GDM1 (cell line): ENCODE measurements around the gene ZNF441.
"Not testable (repeated sequence)": the region's sequence is repeated elsewhere in the genome, so short reads cannot be mapped to it uniquely, and the experiment has no call there.

Experiments
- DNase-seq: peaks from one replicate; lab custom pipeline; 2025; lab: John Stamatoyannopoulos, UW

The ZNF441 gene

DNA sequence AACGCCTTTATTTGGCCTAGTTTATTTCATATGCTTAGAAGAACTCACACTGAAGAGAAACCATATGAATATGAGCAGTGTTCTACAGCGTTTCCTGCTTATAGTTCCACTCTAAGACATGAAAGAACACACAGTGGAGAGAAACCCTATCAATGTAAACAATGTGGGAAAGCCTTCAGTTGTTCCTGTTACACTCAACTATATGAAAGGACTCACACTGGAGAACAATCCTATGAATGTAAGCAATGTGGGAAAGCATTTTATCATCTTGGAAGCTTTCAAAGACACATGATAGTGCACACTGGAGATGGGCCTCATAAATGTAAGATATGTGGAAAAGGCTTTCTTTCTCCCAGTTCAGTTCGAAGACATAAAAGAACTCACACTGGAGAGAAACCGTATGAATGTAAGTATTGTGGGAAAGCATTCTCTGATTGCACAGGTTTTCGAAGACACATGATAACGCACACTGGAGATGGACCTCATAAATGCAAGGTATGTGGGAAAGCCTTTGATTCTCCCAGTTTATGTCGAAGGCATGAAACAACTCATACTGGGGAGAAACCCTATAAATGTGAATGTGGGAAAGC is 13.7 kb downstream of the ZNF441 start:
- DNase-seq, result no peak

DNA sequence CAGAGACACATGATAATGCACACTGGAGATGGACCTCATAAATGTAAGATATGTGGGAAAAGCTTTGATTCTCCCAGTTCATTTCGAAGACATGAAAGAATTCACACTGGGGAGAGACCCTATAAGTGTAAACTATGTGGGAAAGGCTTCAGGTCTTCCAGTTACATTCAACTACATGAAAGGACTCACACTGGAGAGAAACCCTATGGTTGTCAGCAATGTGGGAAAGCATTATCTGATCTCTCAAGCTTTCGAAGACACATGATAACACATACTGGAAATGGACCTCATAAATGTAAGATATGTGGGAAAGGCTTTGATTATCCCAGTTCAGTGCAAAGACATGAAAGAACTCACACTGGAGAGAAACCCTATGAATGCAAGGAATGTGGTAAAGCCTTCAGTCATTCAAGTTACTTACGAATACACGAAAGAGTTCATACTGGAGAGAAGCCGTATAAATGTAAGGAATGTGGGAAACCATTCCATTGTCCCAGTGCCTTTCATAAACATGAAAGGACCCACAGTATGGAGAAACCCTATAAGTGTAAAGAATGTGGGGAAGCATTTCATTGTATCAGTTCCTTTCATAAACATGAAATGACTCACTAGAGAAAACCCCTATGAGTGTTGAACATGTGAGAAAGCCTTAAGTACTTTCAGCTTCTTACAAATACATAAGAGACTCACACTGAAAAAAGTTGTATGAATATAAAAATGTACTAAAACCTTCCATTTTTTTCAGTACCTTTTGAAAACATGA is 14.7 kb downstream of the ZNF441 start:
- DNase-seq, result no peak

DNA sequence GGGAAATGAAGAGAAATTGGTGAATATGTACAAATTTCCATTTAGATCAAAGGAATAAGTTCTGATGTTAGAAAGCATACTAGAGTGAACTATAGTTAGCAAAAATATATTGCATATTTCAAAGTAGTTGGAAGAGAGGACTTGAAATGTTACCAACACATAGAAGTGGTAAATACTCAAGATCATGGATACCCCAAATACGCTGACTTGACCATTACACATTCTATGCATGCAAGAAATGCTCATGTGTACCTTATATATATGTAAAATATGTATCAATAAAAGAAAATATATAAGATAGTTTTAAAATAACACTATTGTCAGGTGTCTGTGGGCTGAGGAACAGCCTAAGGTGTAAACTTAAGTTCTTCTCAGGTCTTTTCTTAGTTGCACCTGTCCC is 17.0 kb downstream of the ZNF441 start:
- no peak for DNase-seq

DNA sequence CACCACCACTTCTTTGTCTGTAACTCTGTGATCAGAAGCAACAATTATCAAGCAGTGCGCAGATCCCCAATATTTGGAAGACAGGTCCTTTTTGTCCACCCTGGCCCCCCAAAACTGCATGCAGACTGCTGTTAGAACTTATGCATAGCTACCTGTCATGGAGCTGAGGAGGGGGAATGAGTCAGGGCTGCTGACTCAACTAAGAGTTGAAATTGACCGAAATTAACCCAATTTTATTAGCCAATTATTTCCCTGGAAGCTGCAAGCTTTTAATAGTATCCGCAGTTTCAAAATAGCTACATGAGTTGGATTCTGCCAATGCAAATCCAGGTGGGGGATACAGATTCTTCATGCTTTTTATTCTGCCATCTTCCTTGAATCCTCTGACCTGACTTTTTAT is 17.6 kb downstream of the ZNF441 start:
- DNase-seq, result no peak

DNA sequence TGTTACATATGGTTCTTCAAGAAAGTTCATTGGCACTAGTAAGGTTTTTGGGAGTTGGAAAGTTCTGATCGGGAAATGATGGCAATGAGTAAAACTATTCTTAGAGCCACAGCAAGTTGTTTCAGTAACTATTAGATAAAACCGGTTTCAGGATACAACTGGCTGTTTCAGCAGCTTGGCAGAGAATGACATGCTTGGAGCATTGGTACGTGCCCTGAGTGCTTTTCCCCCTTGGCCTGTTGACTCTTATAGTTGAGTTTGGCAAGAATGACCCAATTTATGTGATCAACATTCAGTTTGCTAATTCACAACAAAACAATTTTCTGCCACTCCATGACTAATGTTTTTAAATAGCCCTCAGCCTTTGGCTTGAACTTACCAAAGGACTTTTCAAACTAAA is 20.7 kb downstream of the ZNF441 start:
- DNase-seq, result no peak

DNA sequence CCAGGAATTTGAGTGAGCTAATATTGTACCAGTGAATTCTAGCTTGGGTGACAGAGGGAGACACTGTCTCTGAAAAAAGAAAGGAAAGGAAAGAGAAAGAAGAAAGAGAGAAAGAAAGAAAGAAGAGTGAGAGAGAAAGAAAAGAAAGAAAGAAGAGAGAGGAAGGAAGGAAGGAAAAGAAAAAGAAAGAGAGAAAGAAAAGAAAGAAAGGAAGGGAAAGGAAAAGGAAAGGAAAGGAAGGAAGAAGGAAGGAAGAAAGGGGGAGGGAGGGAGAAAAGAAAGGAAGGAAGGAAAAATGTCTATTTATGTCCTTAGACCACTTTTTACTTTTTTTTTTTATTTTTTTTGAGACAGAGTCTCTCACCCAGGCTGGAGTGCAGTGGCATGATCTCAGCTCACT is 26.1 kb downstream of the ZNF441 start:
- DNase-seq, result no peak

DNA sequence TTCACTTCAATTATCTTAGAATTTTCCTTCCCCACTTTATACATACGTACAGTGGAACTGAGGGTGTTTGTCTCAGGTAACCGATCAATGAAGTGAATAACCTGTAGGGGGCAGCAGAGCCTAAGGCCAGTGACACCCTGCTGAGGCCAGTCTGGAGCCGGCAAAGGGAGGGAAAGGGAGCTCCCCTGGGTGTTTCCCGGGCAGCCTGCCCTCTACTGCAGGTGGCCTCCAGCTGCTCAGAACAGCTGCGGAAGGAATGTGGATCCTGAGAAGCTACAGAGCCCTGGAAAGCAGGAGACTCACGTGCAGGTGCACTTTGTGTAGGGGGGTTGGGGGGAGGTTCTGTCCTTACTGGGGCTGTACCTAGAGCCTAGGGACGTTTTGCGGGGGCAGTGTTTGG is 30.7 kb downstream of the ZNF441 start:
- DNase-seq, result peak; percentile 63

DNA sequence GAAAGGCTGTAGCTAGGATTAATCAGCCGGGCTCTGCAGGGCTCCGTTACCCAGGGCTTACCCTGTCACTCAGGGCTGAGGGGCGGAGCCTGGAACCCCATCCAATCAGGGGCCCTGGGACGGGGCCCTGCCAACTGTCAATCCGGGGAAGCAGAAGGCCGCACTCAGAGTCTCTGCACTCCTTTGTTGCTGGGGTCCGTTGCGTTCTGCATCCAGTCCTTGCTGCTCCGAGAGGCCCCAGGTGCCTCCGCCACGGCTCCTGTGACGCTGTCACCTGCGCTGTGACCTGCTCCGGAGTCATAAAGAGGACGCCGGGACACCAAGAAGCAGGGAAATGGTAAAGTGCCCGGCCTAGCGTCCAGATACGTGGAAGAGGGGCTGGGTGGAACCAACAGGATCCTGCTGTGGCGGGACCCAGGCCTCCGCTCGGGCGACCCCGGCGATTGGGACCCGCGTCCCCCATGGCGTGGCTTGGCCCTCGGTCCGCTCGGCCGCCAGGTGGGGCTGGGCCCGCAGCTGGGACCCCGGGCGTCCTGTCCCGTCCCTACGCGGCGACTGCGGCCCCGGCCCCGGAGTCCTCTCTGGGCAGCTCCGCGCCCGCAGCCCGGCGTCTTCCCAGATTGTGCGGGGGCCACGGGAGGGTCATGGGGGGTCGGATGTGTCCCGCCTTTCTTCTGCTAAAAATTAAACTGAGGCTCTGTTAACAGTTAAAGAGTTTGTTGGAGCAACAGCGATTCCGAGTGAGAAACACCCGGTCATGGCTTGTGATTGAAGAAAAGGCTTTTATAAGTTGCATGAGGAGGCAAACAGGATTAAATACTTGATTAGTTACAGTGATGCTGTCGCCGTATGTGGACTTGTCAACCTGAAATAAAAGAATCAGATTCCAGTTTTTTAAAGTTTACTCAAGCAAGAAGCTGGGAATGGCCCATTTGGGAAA is 31.9 kb downstream of the ZNF441 start, which contains the start of gene ZNF491:
Gene ZNF491 (plus strand): TSS at position 133 of the 940 bp plus-strand sequence. CDS start 7,431 bp downstream, outside the sequence.
- peak; percentile 76 for DNase-seq

DNA sequence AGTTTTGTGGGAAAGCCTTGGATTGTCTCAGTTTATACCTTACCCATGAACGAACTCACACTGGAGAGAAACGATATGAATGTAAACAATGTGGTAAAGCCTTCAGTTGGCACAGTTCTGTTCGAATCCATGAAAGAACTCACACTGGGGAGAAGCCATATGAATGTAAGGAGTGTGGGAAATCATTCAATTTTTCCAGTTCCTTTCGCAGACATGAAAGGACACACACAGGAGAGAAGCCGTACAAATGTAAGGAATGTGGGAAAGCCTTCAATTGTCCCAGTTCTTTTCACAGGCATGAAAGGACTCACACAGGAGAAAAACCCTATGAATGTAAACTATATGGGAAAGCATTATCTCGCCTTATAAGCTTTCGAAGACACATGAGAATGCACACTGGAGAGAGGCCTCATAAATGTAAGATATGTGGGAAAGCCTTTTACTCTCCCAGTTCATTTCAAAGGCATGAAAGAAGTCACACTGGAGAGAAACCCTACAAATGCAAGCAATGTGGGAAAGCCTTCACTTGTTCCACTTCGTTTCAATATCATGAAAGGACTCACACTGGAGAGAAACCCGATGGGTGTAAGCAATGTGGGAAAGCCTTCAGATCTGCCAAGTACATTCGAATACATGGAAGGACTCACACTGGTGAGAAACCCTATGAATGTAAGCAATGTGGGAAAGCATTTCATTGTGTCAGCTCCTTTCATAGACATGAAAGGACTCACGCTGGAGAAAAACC is 39.7 kb downstream of the ZNF441 start:
- DNase-seq, result no peak

DNA sequence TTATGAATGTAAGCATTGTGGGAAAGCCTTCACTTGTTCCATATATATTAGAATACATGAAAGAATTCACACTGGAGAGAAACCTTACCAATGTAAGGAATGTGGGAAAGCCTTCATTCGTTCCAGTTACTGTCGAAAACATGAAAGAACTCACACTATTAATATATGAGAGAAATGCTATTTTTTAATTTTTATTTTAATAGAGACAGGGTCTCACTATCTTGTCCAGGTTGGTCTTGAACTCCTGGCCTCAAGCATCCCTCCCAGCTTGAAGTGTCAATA is 40.2 kb downstream of the ZNF441 start:
- no peak for DNase-seq

DNA sequence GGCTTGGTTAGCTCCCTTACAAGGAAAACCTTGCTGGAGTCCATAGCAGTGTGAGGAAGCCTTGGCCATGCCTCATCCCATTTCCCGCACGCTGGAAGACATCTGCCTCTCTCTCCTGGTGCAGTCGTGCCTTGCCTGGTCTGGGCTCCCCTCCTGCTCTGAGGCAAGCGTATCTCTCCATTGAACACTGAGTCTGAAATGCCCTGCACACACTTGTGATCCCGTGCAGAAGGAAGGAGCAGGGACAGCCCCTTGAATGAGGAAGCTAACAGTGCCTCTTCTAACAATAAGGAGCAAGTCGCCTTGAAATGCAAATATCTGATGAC is 46.9 kb downstream of the ZNF441 start:
- no peak for DNase-seq

DNA sequence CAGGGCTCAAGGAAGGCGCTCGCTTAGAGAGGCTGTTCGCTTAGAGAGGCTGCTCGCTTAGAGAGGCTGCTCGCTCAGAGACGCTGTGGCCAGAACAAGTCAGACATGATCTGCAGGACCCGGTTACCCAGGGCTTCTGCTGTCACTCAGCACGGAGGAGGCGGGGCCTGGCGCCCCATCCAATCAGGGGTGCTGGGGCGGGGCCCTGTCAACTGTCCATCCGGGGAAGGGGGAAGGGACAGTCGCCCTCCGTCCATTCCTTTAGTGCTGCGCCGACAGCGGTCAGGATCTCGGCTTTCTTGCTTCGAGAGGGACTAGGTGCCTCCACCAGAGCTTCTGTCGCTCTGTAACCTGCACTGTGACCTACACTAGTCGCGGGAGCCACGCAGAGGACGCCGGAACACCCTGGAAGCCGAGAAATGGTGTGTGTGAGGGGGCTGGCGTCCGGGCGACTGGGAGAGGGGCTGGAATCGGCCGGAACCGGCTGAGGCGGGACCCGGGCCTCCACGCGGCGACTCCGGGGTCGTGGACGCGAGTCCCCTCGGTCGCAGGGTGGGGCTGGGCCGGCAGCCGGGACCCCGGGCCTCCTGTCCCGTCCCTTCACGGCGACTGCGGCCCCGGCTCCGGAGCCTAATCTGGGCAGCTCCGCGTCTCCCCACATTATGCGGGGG is 47.4 kb downstream of the ZNF441 start, which contains the start of gene ZNF440:
Gene ZNF440 (plus strand): TSS at position 245 of the 671 bp plus-strand sequence. CDS start 175 bp downstream, at position 420.
- peak; percentile 82 for DNase-seq

DNA sequence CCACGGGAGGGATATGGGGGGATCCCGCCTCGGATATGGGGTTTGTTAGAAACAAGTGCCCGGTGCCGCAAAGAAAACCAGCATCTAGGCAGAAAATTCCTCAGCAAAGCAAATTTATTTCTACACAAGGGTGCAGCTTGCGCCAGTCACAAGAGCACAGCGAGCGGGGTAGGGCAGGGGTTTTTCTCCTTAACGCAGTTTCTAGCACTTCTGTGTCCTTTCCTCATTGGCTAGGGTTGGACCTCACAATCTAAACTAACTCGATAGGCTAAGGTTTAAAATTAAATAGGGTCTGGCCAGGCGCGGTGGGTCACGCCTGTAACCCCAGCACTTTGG is 47.9 kb downstream of the ZNF441 start:
- DNase-seq, result no peak

DNA sequence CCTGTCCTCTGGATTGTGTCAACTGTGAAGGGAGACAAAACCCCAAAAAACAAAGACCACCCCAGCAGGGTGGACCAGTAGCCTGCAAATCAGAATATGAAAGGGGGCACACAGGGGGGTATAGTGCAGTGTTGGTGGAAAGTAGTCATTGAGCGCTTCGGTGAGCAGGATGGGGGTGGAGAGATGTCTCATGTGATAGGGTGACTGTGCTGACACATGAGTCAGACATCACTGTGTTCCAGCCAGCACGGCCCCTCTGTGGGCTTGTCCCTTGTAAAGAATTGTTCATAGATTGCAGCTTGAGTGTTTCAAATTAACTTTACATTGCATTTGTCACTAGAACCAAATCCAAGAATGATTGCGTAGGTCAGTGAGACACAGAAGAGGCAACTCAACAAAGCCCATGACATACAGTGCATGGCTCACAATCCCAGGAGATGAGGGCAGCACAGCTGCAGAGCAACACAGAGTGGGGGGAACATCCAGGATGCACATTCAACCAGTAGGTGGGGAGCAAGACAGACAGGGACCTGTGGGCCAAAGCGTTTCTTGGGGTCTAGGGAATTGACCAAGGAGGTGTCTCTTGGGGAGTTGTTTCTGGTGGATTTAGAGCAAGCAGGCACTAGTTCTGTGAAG is 54.8 kb downstream of the ZNF441 start:
- no peak for DNase-seq

DNA sequence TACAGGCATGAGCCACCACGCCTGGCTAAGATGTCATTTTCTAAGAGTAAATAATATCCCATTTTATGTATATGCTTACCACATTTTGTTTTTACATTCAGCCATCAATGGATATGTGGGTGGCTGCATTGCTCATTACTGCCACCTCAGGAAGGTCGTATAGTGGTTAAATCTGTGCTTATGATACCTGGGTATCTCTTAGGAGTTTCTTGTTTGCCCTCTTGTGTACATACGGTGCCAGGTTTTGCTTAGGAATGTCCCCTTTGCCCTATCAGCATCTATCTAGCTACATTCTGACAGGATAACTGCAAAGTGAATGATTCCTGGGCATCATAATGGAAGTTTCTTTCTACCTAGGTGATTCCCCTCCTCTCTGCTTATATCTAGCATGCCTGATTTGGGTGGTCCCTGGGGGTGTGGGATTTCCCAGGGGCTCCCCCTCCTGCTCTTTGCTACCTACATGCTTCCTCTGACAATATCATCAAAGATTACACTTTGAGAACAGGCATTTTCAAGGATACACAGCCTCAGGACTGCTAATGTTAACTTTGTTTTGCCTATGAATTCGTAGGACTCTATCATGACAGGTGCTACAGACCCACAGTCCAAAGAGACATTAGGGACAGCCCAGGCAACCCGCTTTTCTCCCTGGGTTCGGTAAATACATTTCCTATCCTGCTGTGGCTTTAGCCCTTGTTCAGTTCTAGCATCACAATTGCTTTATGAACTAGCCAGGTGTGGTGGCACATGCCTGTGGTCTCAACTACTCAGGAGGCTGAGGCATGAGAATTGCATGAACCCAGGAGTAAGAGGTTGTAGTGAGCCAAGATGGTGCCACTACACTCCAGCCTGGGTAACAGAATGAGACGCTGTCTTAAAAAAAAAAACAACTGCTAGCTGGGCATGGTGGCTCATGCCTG is 62.4 kb downstream of the ZNF441 start:
- not testable (repeated sequence) for DNase-seq

DNA sequence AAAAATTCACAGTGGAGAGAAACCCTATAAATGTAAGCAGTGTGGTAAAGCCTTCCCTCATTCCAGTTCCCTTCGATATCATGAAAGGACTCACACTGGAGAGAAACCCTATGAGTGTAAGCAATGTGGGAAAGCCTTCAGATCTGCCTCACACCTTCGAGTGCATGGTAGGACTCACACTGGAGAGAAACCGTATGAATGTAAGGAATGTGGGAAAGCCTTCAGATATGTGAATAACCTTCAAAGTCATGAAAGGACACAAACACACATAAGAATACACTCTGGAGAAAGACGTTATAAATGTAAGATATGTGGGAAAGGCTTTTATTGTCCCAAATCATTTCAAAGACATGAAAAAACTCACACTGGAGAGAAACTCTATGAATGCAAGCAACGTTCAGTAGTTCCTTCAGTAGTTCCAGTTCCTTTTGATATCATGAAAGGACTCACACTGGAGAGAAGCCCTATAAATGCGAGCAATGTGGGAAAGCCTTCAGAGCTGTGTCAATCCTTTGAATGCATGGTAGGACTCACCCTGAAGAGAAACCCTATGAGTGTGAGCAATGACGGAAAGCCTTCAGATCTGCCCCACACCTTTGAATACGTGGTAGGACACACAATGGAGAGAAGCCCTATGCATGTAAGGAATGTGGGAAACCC is 65.6 kb downstream of the ZNF441 start:
- no peak for DNase-seq

DNA sequence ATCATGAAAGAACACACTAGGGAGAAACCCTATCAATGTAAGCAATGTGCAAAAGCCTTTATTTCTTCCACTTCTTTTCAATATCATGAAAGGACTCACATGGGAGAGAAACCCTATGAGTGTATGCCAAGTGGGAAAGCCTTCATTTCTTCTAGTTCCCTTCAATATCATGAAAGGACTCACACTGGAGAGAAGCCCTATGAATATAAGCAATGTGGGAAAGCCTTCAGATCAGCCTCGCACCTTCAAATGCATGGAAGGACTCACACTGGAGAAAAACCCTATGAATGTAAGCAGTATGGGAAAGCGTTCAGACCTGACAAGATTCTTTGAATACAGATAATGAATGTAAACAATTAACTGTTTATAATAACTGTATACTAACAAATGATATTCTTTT is 66.7 kb downstream of the ZNF441 start:
- DNase-seq, result no peak
